HG02763 (cell line): ENCODE data around the gene ANXA5.

Experiments used
- ATAC-seq: cut with Tn5 transposase; IDR thresholded peaks from one replicate; pipeline ENCODE4 v1.9.1; 2021; ENCODE audit warnings: mild to moderate bottlenecking, moderate library complexity; ENCODE audit not compliant: unreplicated experiment

ANXA5 gene

GRCh38 chr4:121650741-121651140 lies 46.0 kb downstream of the ANXA5 start:
- no peak for ATAC-seq

DNA sequence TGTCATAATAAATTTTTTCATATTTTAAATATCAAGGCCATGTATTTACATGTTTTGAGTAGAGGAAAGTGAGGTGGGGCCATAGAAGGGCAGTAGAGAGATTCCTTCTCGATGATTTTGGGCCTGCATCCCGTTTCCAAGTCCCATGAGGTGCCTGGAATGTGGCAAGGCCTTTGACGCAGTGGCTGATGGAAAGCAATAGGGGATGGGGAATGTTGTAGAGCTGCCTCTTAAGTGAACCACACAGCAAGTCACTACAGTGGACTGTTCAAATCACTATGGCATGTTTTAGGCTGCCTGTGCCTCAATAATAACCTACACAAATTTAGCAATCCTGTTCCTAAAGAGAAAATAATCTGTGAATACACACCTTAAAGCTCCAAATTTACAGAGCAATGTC lies 48.3 kb downstream of the ANXA5 start:
- no peak for ATAC-seq

DNA sequence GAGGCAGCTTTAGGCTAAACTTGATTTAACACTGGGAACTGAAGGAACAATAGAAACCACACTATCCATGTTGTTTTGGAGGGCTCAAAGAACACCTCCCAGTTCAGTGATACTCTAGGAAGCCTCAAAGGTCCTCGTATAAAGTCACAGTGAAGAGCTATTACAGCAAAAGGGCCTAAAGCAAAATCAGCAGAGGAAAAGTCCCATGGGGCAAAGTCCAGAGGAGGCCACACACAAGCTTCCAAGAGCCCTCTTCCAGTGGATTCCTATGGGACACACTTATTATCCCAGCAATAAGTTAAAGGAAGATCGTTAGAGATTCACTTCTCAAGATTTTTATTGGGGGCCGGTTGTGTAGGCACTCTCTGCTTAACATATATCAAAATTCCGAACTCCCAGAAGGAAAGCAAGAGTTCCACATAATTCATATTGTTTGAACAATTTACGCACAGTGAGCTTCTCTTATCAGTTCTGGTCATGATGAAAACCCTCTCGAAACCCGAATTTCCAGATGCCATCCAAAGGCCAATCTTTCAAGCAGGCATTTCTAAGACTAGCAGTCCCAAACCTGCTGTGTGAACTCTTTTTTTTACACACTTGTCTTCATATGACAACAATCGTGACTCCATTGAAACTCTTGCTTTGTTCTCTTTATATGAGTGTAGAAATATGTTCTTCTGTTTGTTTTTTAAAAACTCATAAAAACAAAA lies 53.7 kb downstream of the ANXA5 start:
- ATAC-seq: no peak

GRCh38 chr4:121642292-121642691 lies 54.5 kb downstream of the ANXA5 start:
- ATAC-seq: no peak

- no peak for ATAC-seq
Observed at GRCh38 chr4:121633653-121634052, 63.1 kb downstream of the ANXA5 start.

GRCh38 chr4:121632636-121633035 lies 64.1 kb downstream of the ANXA5 start:
- no peak for ATAC-seq
